Cardiac muscle cell (in vitro differentiated cells and primary cell): ENCODE data around the gene HTATSF1. TPM values are rescaled to one million over a fixed set of nuclear protein-coding genes. Genes with fewer than 3 reads are reported as not detected.

Source experiments
- DNase-seq, 2 donors: peaks; one replicate each; pipeline versions ENCODE4 v3.0.0 to v3.0.0-alpha.2; 2010 to 2017; ENCODE audit warnings: low read depth in 1 of 2, low spot score in 1 of 2
- H3K27ac ChIP-seq: fragments of 200-600 bp; sonication (generic); 2 replicates; pipeline ENCODE4 v1.5.1; 2016
- H3K27me3 ChIP-seq: fragments of 200-600 bp; sonication (generic); 2 replicates; pipeline ENCODE4 v1.6.0; 2016; ENCODE audit warnings: control low read depth
- H3K36me3 ChIP-seq: fragments of 200-600 bp; sonication (generic); 2 replicates; pipeline ENCODE4 v1.5.1; 2016; ENCODE audit warnings: control low read depth
- H3K4me1 ChIP-seq: fragments of 200-600 bp; sonication (generic); 2 replicates; pipeline ENCODE4 v1.8.1; 2017; ENCODE audit warnings: low read depth, mild to moderate bottlenecking, mixed run types
- H3K4me3 ChIP-seq: fragments of 200-600 bp; sonication (generic); 2 replicates; pipeline ENCODE4 v1.5.1; 2016; ENCODE audit warnings: mild to moderate bottlenecking
- H3K9me3 ChIP-seq: fragments of 200-600 bp; sonication (generic); 2 replicates; pipeline ENCODE4 v1.5.1; 2017; ENCODE audit warnings: low read depth, mild to moderate bottlenecking, control low read depth
- polyA plus RNA-seq: library from polyadenylated mRNA; unstranded; fragments of >200 nt; fragmentation: Nextera tagmentation; extraction: Ambion mirVana; gene quantifications from 2 replicates; pipeline ENCODE4 v1.2.1, GENCODE V29; 2016
- total RNA-seq: library from RNA; depleted of rRNA; stranded (reverse); fragments of >200 nt; gene quantifications from 2 replicates; pipeline ENCODE4 v1.2.3, GENCODE V29; 2016
- TF ChIP-seq, protein P1 (sequence below): IDR thresholded peaks from 2 replicates; pipeline ENCODE4 v1.5.1; 2012; ENCODE audit warnings: low read depth, mild to moderate bottlenecking, low read length

HTATSF1 gene
- total and polyA plus RNA-seq, 2 experiments from 2014 or later, result 80.4 to 95.8 TPM

DNA sequence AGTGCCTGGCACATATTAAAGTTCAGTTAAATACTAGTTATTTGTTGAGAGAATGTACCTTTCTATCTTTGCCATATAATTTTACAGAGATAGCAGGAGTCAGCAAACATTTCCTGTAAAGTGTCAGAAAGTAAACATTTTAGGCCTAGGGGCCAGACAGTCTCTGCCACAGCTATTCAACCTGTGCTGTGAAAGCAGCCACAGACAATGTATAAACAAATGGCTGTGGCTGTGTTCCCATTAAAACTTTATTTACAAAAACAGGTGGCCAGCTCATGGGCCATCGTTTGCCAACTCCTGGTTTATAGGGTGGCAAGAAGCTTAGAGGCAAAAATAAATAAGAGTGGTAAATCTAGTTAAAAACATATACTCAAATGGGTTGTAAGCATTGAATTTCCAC lies 43.6 kb upstream of the HTATSF1 start:
- Histone ChIP-seq H3K27ac (no peak overlapping the region), H3K4me1 (no peaks in the 10 kb centered on the region), H3K36me3 (no peaks in the 10 kb centered on the region), H3K9me3 (no peaks in the 10 kb centered on the region), H3K27me3 (no peaks in the 10 kb centered on the region), H3K4me3 (no peak overlapping the region)
- TF ChIP-seq, protein P1, sequence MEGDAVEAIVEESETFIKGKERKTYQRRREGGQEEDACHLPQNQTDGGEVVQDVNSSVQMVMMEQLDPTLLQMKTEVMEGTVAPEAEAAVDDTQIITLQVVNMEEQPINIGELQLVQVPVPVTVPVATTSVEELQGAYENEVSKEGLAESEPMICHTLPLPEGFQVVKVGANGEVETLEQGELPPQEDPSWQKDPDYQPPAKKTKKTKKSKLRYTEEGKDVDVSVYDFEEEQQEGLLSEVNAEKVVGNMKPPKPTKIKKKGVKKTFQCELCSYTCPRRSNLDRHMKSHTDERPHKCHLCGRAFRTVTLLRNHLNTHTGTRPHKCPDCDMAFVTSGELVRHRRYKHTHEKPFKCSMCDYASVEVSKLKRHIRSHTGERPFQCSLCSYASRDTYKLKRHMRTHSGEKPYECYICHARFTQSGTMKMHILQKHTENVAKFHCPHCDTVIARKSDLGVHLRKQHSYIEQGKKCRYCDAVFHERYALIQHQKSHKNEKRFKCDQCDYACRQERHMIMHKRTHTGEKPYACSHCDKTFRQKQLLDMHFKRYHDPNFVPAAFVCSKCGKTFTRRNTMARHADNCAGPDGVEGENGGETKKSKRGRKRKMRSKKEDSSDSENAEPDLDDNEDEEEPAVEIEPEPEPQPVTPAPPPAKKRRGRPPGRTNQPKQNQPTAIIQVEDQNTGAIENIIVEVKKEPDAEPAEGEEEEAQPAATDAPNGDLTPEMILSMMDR, result no peak
- no peak for DNase-seq

DNA sequence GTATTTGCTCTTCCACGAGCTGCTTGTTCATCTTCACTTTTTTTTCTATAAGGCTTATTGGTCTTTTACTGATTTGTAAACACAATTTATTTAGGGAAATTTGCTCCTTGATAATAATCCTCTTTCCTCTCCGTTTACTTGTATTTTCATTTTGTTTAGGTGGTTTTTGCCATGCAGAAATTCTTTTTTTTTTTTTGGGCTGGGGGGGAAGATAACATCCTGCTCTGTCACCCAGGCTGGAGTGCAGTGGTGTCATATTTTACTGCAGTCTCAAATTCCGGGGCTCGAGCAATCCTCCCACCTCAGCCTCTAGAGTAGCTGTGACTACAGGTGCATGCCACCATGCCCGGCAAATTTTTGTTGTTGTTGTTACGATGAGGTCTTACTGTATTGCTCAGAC lies 41.3 kb upstream of the HTATSF1 start:
- no peak overlapping the region for H3K4me3 ChIP-seq
- H3K4me1 ChIP-seq, result no peaks in the 10 kb centered on the region
- DNase-seq, result no peak
- H3K27ac ChIP-seq, result no peak overlapping the region
- H3K9me3 ChIP-seq, result no peaks in the 10 kb centered on the region
- no peaks in the 10 kb centered on the region for H3K36me3 ChIP-seq
- TF ChIP-seq, protein P1, result no peak
- H3K27me3 ChIP-seq, result no peaks in the 10 kb centered on the region

DNA sequence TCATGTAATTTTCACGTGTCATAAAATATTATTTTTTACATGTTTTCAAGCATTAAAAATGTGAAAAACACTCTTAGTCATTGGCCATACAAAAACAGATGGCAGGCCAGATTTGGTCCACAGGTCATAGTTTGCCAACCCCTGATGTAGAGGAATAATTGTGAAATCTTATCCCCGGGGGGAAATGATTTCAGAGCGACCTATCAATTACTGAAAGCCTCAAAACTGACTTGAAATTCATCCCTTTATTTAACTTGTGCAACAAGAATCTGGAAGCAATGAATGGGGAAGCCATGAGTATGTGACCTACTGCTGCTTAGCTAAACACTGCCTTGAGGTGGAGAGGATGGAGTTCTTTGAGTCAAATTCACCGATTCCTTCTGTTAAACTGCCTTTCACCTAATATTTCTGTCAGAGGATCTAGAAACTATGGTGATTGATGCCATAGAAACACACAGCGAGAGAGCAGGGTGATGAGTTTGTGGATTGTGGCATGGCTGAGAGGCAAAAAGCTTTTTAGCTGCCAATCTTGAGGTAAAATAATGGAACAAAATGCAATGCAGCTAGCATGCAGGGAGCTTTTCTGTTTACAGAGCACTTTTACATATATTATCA lies 40.0 kb upstream of the HTATSF1 start:
- Histone ChIP-seq H3K9me3 (no peaks in the 10 kb centered on the region), H3K27me3 (no peaks in the 10 kb centered on the region), H3K27ac (no peak overlapping the region), H3K4me1 (no peaks in the 10 kb centered on the region), H3K36me3 (no peaks in the 10 kb centered on the region), H3K4me3 (no peak overlapping the region)
- DNase-seq, result no peak
- TF ChIP-seq, protein P1, result no peak

DNA sequence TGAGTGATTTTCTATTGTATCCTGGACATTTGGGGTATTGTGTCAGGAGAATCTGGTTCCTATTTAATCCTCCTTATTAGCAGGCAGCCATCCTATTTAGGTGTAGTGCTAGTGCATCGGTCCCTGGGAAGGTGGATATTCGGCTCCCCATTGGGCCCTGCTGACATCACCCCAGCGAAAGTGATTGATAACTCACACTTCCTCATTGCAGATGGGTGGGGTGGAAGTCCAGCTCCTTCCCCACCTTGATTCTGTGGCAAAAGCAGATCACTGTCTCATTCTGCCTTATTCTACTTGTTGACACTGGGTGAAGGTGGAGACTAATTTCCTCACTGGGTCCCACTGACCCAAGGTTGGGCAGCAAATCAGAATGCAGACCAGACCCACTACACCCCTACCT lies 32.8 kb upstream of the HTATSF1 start:
- no peaks in the 10 kb centered on the region for H3K27me3 ChIP-seq
- DNase-seq, result no peak

DNA sequence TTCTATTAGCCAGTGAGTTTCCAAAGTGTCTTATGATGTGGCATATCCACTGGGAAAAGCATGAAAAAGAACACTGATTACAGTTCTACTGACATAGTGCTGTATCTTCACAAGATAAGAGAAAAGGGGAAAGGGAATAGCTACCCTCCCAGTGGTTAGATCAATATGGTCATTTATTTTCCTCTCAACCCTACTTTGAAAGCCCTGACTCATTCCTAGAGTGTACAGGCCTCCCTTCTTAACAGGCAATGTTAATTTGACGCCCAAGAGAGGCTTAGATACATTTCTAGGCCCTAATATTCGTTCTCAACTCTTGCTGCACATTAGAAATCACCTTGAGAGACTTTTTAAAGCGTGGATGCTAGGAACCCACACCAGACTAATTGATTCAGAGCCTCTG lies 30.1 kb upstream of the HTATSF1 start:
- Histone ChIP-seq H3K4me3 (no peak overlapping the region), H3K27ac (no peak overlapping the region), H3K27me3 (no peaks in the 10 kb centered on the region), H3K4me1 (no peaks in the 10 kb centered on the region), H3K36me3 (no peaks in the 10 kb centered on the region), H3K9me3 (no peaks in the 10 kb centered on the region)
- no peak for DNase-seq
- TF ChIP-seq, protein P1, result no peak

More for the DNA sequence above, 32.8 kb upstream of the HTATSF1 start:
- TF ChIP-seq, protein P1, result no peak
- Histone ChIP-seq H3K4me3 (no peak overlapping the region), H3K27ac (no peak overlapping the region), H3K4me1 (no peaks in the 10 kb centered on the region), H3K36me3 (no peaks in the 10 kb centered on the region), H3K9me3 (no peaks in the 10 kb centered on the region)
